Chondrocyte (in vitro differentiated cells): Measurements from ENCODE around the gene GGT6. TPM values are rescaled to one million over a fixed set of nuclear protein-coding genes. Genes with fewer than 3 reads are reported as not detected.

ENCODE experiments used
- DNase-seq: peaks from one replicate; pipeline ENCODE4 v3.0.0; 2021; ENCODE audit warnings: mixed read lengths, low spot score
- H3K27ac Mint-ChIP-seq: one replicate; pipeline ENCODE4 v1.8.0; 2021; ENCODE audit warnings: mild to moderate bottlenecking, moderate library complexity, mixed read lengths; ENCODE audit not compliant: unreplicated experiment
- H3K27me3 Mint-ChIP-seq: 2 replicates; pipeline ENCODE4 v1.8.0; 2021; ENCODE audit warnings: low read depth, mixed read lengths
- H3K36me3 Mint-ChIP-seq: 2 replicates; pipeline ENCODE4 v1.8.0; 2021; ENCODE audit warnings: low read depth, mixed read lengths
- H3K4me1 Mint-ChIP-seq: 2 replicates; pipeline ENCODE4 v1.8.0; 2021; ENCODE audit warnings: low read depth, mild to moderate bottlenecking, mixed read lengths
- H3K4me3 Mint-ChIP-seq: one replicate; pipeline ENCODE4 v1.8.0; 2021; ENCODE audit warnings: mild to moderate bottlenecking, moderate library complexity, mixed read lengths; ENCODE audit not compliant: unreplicated experiment
- H3K9me3 Mint-ChIP-seq: 2 replicates; pipeline ENCODE4 v1.8.0; 2021; ENCODE audit warnings: low read depth, mixed read lengths
- total RNA-seq: library from RNA; stranded (reverse); gene quantifications from 3 replicates; pipeline ENCODE4 v1.2.1, GENCODE V29; 2021
- TF ChIP-seq, protein P1 (sequence below): fragments of 200-600 bp; sonication (generic); IDR thresholded peaks from 2 replicates; pipeline ENCODE4 v1.5.0; 2021; ENCODE audit warnings: antibody characterized with exemption, mild to moderate bottlenecking, moderate library complexity

Gene GGT6
- total RNA-seq, 1 donor from 2014 or later: not detected

DNA sequence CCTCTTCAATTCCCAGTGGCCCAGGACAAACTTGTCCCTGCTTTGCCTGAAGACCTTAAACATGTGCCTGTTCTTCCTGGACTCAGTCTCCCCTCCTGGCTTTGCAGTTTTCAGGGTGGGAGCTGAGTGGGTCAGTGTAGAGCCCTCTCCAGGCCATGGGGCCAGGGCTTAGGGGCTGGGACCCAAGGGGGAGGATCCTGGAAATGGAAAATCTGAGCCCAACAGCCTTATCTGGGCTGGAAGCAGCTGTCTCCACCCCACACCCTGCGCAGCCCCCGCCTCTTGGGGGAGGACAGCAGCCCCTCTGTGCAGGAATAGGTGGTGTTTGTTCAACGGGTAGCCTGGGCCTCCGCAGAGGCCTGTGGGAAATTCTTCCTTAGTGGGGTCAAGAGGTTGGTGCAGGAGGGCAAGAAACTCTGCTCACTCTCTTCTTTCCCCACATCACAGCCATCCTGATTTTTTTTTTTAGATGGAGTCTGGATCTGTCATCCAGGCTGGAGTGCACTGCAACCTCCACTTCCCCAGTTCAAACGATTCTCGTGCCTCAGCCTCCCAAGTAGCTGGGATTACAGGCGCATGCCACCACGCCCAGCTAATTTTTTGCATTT, 17.1 kb upstream of the GGT6 start:
- Mint-ChIP-seq H3K27me3 (peaks cover 15% of the 10 kb centered on the region), H3K4me1 (peaks cover 9% of the 10 kb centered on the region), H3K9me3 (no peaks in the 10 kb centered on the region), H3K36me3 (no peaks in the 10 kb centered on the region), H3K4me3 (no peak overlapping the region), H3K27ac (no peak overlapping the region)
- no peak for DNase-seq
- TF ChIP-seq, protein P1, sequence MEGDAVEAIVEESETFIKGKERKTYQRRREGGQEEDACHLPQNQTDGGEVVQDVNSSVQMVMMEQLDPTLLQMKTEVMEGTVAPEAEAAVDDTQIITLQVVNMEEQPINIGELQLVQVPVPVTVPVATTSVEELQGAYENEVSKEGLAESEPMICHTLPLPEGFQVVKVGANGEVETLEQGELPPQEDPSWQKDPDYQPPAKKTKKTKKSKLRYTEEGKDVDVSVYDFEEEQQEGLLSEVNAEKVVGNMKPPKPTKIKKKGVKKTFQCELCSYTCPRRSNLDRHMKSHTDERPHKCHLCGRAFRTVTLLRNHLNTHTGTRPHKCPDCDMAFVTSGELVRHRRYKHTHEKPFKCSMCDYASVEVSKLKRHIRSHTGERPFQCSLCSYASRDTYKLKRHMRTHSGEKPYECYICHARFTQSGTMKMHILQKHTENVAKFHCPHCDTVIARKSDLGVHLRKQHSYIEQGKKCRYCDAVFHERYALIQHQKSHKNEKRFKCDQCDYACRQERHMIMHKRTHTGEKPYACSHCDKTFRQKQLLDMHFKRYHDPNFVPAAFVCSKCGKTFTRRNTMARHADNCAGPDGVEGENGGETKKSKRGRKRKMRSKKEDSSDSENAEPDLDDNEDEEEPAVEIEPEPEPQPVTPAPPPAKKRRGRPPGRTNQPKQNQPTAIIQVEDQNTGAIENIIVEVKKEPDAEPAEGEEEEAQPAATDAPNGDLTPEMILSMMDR: no peak

DNA sequence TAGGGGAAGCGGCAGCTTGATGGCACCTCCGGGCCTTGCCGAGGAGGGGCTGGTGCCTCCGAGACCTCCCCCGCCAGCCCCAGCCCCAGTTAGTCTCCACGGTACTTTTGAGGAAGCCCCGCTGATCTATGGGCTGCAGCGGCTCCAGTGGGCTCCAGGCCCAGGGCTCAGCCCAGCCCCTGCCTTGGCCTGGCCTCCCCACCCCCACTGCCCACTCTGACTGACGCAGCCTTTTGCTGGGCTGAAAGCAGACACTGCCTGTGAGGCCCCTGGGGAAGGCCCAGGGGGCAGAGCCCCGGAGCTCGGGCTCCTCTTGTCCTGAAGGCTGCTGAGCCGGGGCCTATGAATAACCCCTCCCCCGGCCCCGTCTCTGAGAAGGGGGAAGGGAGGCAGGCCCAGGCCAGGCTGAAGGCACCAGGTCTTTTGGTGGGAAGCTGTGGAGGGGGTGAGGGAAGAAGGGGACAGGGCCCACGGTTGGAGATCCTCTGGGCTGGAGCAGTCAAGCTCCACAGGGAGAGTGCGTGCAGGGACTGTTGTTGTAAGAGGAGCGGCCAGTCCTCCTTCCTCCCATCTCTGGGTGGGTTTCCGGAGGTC, 16.4 kb upstream of the GGT6 start:
- Mint-ChIP-seq H3K27ac (peak overlapping the region; percentile 36), H3K4me3 (no peak overlapping the region), H3K9me3 (no peaks in the 10 kb centered on the region), H3K36me3 (no peaks in the 10 kb centered on the region), H3K4me1 (peaks cover 9% of the 10 kb centered on the region), H3K27me3 (peaks cover 10% of the 10 kb centered on the region)
- no peak for DNase-seq
- TF ChIP-seq, protein P1: no peak

DNA sequence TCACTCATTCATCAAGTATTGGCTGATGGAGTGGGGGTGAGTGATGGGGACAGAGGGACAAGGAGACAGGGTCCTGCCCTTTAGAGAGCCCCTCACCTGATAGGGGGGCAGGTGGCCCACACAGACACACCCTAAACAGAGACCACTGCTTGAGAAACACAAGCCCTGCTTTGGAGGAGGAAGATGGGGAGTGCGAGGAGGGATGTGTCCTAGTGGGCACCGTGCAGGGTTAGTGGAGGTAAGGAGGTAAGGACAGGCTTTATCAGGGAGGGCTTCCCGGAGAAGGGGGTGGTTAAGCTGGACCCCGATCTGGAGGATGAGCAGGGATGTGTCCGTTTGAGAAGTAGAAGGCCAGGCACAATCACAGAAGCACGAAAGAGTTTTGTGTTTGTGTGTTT, 15.8 kb upstream of the GGT6 start:
- H3K4me3 Mint-ChIP-seq: no peak overlapping the region
- no peaks in the 10 kb centered on the region for H3K36me3 Mint-ChIP-seq
- H3K4me1 Mint-ChIP-seq: peaks cover 9% of the 10 kb centered on the region
- H3K27ac Mint-ChIP-seq: no peak overlapping the region
- H3K27me3 Mint-ChIP-seq: peaks cover 5% of the 10 kb centered on the region
- no peaks in the 10 kb centered on the region for H3K9me3 Mint-ChIP-seq
- TF ChIP-seq, protein P1: no peak
- no peak for DNase-seq

DNA sequence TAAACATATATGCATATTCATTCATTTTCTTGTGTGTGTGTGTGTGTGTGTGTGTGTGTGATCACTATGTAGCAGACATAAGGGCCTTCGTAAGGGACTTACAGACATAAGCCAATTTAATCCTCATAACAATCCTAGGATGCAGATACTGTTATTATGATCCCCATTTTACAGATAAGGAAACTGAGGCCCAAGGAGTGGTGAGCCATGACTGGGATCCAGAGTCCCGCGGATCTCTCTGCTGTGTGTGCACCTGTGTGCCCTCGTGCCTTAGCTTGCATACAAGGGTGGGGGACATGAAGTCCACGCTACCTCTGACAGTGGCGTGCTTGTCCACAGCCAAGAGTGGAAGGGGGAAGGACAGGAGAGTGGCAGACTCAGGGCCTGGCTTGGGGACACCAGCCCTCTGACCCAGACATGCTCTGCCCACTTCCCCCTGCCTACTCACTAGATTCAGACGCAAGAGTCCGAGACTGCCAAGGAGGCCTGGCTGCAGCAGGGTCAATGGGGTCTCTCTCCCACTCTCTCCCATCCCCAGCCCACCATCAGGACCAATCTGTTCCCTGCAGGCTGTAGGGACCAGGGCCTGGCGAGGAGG, 14.2 kb upstream of the GGT6 start:
- no peaks in the 10 kb centered on the region for H3K27me3 Mint-ChIP-seq
- no peaks in the 10 kb centered on the region for H3K9me3 Mint-ChIP-seq
- H3K36me3 Mint-ChIP-seq: no peaks in the 10 kb centered on the region
- TF ChIP-seq, protein P1: no peak
- H3K4me1 Mint-ChIP-seq: peaks cover 9% of the 10 kb centered on the region
- H3K4me3 Mint-ChIP-seq: no peak overlapping the region
- H3K27ac Mint-ChIP-seq: no peak overlapping the region
- no peak for DNase-seq

DNA sequence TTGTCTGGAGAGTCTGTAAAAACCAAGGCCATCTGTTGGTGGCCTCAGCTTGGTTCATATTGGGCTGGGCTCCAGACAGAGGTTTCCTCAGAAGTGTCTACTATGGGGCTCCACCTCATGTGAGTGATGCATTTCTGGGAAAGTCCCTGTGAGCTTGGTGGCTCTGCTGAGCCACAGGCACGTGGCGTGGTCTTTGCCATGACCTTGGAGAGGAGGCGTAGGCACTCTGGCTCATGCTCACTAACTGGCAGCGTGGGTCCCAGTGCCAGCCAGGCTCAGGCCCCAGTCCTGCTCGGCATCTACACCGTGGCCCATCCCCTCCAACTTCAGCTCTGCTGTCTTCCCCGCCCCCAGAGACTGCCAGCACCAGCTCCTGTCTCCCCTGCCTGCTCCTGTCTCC, 13.3 kb upstream of the GGT6 start:
- no peak for DNase-seq
- Mint-ChIP-seq H3K36me3 (no peaks in the 10 kb centered on the region), H3K4me3 (no peak overlapping the region), H3K27me3 (no peaks in the 10 kb centered on the region), H3K9me3 (no peaks in the 10 kb centered on the region), H3K4me1 (peaks cover 9% of the 10 kb centered on the region), H3K27ac (no peak overlapping the region)
- TF ChIP-seq, protein P1: no peak
